Osteocyte (in vitro differentiated cells): ENCODE measurements around the gene C2CD2L. TPM values are rescaled to one million over a fixed set of nuclear protein-coding genes. Genes with fewer than 3 reads are reported as not detected.

Experiments
- DNase-seq: peaks from one replicate; pipeline ENCODE4 v3.0.0; 2021; ENCODE audit warnings: mixed read lengths; ENCODE audit not compliant: unreplicated experiment; ENCODE audit errors: extremely low spot score
- H3K27ac Mint-ChIP-seq: one replicate; pipeline ENCODE4 v1.8.0; 2021; ENCODE audit warnings: mild to moderate bottlenecking, mixed read lengths; ENCODE audit not compliant: unreplicated experiment
- H3K27me3 Mint-ChIP-seq: one replicate; pipeline ENCODE4 v1.8.0; 2021; ENCODE audit warnings: mixed read lengths; ENCODE audit not compliant: unreplicated experiment
- H3K36me3 Mint-ChIP-seq: one replicate; pipeline ENCODE4 v1.8.0; 2021; ENCODE audit warnings: mixed read lengths; ENCODE audit not compliant: unreplicated experiment
- H3K4me1 Mint-ChIP-seq: one replicate; pipeline ENCODE4 v1.8.0; 2021; ENCODE audit warnings: mixed read lengths; ENCODE audit not compliant: unreplicated experiment
- H3K4me3 Mint-ChIP-seq: one replicate; pipeline ENCODE4 v1.8.0; 2021; ENCODE audit warnings: mild to moderate bottlenecking, moderate library complexity, mixed read lengths; ENCODE audit not compliant: unreplicated experiment
- H3K9me3 Mint-ChIP-seq: one replicate; pipeline ENCODE4 v1.8.0; 2021; ENCODE audit warnings: mixed read lengths; ENCODE audit not compliant: unreplicated experiment
- total RNA-seq: library from RNA; stranded (reverse); gene quantifications from 2 replicates; pipeline ENCODE4 v1.2.1, GENCODE V29; 2021
- TF ChIP-seq, protein P1 (sequence below): fragments of 200-600 bp; sonication (generic); IDR thresholded peaks from 2 replicates; pipeline ENCODE4 v1.5.0; 2021; ENCODE audit warnings: antibody characterized with exemption, mild to moderate bottlenecking, moderate library complexity

The C2CD2L gene
- total RNA-seq, 1 donor from 2014 or later = 11.7 TPM

DNA sequence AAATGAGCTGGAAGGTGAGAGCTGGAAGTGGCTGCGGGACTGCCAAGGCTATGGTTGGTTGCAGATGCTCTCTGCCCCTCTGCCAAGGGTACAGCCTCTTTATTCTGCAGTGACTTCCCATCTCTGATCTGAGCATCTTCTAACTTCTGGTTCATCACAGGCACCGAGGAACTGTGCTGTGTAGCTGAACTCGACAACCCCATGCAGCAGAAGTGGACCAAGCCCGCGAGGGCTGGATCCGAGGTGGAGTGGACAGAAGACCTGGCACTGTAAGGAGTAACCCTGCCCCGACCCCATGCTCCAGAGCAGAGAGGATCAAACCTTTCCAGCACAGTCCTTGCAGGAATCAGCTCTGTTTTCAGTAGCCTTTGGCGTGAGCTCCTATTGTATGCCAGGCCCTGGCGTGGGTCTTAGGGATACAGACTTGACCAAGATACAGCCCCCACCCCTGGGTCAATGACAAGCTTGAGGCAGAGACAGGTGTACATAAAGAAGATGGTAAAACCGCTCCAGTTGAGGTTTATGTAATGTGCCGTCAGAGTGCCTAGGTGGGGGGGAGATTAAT lies 4.3 kb downstream of the C2CD2L start:
- TF ChIP-seq, protein P1, sequence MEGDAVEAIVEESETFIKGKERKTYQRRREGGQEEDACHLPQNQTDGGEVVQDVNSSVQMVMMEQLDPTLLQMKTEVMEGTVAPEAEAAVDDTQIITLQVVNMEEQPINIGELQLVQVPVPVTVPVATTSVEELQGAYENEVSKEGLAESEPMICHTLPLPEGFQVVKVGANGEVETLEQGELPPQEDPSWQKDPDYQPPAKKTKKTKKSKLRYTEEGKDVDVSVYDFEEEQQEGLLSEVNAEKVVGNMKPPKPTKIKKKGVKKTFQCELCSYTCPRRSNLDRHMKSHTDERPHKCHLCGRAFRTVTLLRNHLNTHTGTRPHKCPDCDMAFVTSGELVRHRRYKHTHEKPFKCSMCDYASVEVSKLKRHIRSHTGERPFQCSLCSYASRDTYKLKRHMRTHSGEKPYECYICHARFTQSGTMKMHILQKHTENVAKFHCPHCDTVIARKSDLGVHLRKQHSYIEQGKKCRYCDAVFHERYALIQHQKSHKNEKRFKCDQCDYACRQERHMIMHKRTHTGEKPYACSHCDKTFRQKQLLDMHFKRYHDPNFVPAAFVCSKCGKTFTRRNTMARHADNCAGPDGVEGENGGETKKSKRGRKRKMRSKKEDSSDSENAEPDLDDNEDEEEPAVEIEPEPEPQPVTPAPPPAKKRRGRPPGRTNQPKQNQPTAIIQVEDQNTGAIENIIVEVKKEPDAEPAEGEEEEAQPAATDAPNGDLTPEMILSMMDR = no peak
- H3K4me1 Mint-ChIP-seq = peaks cover 25% of the 10 kb centered on the region
- DNase-seq = no peak
- peaks cover 31% of the 10 kb centered on the region for H3K36me3 Mint-ChIP-seq
- no peak overlapping the region for H3K27ac Mint-ChIP-seq
- no peaks in the 10 kb centered on the region for H3K27me3 Mint-ChIP-seq
- no peaks in the 10 kb centered on the region for H3K9me3 Mint-ChIP-seq
- no peak overlapping the region for H3K4me3 Mint-ChIP-seq

DNA sequence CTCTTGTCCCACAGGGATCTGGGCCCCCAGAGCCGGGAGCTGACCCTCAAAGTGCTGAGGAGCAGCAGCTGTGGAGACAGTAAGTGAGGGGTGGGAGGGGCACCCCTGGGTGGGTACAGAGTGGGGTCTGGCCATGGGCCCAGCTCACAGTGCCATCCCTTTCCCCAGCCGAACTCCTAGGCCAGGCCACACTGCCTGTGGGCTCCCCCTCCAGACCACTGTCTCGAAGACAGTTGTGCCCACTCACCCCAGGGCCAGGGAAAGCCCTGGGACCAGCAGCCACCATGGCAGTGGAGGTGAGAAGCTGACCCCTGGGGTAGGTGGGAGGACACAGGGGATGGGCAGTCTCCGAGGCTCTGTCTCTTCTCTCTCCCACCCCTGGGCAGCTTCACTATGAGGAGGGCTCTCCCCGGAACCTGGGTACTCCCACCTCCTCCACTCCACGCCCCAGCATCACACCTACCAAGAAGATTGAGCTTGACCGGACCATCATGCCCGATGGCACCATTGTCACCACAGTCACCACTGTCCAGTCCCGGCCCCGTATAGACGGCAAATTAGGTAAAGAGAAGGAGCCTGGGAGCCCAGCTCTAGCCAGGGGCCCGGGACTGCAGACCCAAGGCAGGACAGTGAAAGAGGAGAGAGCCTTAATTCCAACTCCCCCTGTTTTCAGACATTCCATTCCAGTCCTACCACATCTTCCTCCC lies 5.3 kb downstream of the C2CD2L start:
- no peak overlapping the region for H3K4me3 Mint-ChIP-seq
- H3K27ac Mint-ChIP-seq = no peak overlapping the region
- peaks cover 20% of the 10 kb centered on the region for H3K4me1 Mint-ChIP-seq
- no peaks in the 10 kb centered on the region for H3K27me3 Mint-ChIP-seq
- H3K36me3 Mint-ChIP-seq = peaks cover 35% of the 10 kb centered on the region
- no peaks in the 10 kb centered on the region for H3K9me3 Mint-ChIP-seq
- TF ChIP-seq, protein P1 = no peak
- no peak for DNase-seq

DNA sequence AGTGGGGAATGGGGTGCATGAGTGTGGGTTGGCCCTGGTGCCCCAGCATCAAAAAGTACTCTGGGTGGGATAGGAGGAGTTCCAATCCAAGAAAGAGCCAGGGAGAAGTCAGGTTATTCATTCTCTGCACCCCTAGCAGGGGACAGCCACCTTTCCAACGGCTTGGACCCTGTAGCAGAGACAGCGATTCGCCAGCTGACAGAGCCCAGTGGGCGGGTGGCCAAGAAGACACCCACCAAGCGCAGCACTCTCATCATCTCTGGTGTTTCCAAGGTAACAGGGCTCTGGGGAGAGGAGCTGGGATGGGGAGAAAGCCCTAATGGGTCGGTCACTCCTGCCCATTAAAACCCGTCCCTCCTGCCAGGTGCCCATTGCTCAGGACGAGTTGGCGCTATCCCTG lies 6.6 kb downstream of the C2CD2L start:
- TF ChIP-seq, protein P1 = no peak
- peaks cover 35% of the 10 kb centered on the region for H3K36me3 Mint-ChIP-seq
- no peak overlapping the region for H3K27ac Mint-ChIP-seq
- DNase-seq = no peak
- no peaks in the 10 kb centered on the region for H3K9me3 Mint-ChIP-seq
- H3K27me3 Mint-ChIP-seq = no peaks in the 10 kb centered on the region
- H3K4me3 Mint-ChIP-seq = no peak overlapping the region
- peaks cover 13% of the 10 kb centered on the region for H3K4me1 Mint-ChIP-seq

DNA sequence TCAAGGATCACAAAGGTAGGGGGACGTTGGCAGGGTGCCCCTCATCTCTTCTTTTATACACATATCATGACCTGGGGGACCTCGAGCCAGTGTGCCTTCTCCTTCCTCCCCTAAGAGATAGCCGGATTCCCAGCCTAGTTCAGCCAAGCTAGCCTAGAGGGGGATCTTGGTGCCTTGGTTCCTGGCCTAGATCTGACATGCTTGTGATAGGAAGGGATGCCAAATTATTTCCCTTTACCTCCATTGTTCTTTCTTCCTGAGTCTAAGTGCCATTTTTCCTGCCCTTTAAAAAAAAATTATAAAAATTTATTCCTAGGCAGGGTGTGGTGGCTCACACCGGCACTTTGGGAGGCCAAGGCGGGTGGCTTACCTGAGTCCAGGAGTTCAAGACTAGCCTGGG lies 7.2 kb downstream of the C2CD2L start:
- TF ChIP-seq, protein P1 = no peak
- no peaks in the 10 kb centered on the region for H3K9me3 Mint-ChIP-seq
- H3K36me3 Mint-ChIP-seq = peaks cover 35% of the 10 kb centered on the region
- no peaks in the 10 kb centered on the region for H3K27me3 Mint-ChIP-seq
- H3K27ac Mint-ChIP-seq = no peak overlapping the region
- no peak overlapping the region for H3K4me3 Mint-ChIP-seq
- H3K4me1 Mint-ChIP-seq = peaks cover 7% of the 10 kb centered on the region
- DNase-seq = no peak

DNA sequence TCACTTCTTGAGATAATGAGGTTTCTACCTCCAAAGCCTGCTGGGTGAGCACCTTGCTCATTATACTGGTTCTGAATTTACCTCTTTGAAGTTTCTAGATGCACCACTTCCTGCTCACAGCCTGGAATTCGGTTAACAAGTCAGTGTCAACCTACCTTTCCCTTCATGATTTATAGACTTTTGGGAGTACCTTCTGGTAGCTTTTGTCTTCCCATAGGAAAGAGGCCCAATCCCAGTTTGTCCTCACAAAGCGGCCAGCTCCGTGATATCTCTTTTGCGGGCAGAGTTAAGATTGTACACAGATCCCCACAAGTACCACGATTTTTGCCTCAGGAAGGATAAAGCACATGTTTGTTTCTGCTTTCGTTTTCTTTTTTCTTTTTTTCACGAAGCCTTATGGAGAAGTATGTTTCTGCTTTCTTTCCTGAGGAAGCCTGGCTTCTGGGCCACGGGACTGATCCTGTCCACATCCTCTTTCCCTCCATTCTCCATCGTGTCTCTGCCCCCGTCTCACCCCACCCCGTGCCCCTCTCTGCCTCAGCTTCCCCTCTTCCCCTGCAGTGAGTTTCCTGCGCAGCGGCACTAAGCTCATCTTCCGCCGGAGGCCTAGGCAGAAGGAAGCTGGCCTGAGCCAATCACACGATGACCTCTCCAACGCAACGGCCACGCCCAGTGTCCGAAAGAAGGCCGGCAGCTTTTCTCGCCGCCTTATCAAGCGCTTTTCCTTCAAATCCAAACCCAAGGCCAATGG lies 8.5 kb downstream of the C2CD2L start:
- no peak for DNase-seq
- no peak overlapping the region for H3K27ac Mint-ChIP-seq
- H3K4me3 Mint-ChIP-seq = no peak overlapping the region
- peaks cover 8% of the 10 kb centered on the region for H3K4me1 Mint-ChIP-seq
- peaks cover 32% of the 10 kb centered on the region for H3K36me3 Mint-ChIP-seq
- H3K9me3 Mint-ChIP-seq = no peaks in the 10 kb centered on the region
- TF ChIP-seq, protein P1 = no peak
- no peaks in the 10 kb centered on the region for H3K27me3 Mint-ChIP-seq
